Measurements from ENCODE around the gene LGI1.

DNA sequence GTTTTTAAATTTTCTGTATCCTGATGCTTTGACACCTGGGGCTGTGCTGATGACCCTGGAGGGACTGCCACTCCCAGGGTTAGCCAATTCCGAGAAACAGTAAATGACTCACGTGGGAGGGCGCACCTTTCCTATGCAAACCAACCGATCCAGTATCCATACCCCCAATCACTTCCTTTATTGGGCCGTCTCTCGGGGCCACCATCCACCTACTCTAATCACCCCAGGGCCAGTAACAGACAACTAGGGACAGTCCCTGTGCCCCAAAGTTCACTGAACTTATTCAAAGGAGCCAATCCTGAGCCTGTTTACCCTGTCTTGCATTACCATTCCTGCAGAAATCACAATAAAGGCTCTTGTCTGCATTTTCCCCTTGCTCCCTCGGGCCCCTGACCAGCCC lies 6.6 kb upstream of the LGI1 start:
- no peak for TF ChIP-seq POLR2A (IDR thresholded peaks at IDR 0.05; ENCODE audit: extremely low read depth, insufficient read length)
- TF ChIP-seq, protein P1, sequence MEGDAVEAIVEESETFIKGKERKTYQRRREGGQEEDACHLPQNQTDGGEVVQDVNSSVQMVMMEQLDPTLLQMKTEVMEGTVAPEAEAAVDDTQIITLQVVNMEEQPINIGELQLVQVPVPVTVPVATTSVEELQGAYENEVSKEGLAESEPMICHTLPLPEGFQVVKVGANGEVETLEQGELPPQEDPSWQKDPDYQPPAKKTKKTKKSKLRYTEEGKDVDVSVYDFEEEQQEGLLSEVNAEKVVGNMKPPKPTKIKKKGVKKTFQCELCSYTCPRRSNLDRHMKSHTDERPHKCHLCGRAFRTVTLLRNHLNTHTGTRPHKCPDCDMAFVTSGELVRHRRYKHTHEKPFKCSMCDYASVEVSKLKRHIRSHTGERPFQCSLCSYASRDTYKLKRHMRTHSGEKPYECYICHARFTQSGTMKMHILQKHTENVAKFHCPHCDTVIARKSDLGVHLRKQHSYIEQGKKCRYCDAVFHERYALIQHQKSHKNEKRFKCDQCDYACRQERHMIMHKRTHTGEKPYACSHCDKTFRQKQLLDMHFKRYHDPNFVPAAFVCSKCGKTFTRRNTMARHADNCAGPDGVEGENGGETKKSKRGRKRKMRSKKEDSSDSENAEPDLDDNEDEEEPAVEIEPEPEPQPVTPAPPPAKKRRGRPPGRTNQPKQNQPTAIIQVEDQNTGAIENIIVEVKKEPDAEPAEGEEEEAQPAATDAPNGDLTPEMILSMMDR (IDR thresholded peaks at IDR 0.05; ENCODE audit: low read depth, low read length) = no peak

All from NB4 (cell line).